Measurements from ENCODE around the gene CHAMP1.
A peak's percentile ranks its signal among the peaks of the same experiment; 100 is the strongest.

GRCh38 chr13:114314074-114314912 lies at the start of gene CHAMP1:
- TF ChIP-seq POLR2A (IDR thresholded peaks at IDR 0.05; ENCODE audit: low read depth, low read length) (peak; percentile 91; the same call in 1 of the 2 replicates), POLR2AphosphoS5 (IDR thresholded peaks at IDR 0.05; ENCODE audit: low read depth, low read length) (peak; percentile 91), TAF1 (IDR thresholded peaks at IDR 0.05; ENCODE audit: borderline replicate concordance, low read depth, low read length) (peak; percentile 85)

Measured in GM12892 (cell line).